ENCODE data around the gene ACVR1. TPM values are rescaled to one million over a fixed set of nuclear protein-coding genes. Genes with fewer than 3 reads are reported as not detected.

The ACVR1 gene
- total and polyA plus RNA-seq, 2 experiments from 2014 or later = 8.9 to 21.5 TPM

DNA sequence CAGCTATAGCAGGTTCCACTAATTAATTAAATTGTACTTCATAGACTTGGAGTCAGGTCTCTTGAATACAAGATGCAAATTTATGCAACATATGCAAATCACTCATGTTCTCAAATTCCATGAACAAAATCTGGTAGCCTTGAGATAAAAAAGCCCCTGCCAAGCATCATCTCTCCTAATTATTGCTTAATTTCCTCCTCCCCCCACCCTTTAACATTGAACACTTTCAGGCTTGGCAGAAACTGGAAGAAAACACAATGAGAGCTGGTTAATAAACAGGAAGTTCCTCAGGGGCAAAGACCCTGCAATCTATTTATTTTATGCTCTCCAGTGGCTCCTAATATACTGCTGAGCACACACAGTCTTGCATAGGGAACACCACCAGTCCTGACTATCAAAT lies 35.6 kb upstream of the ACVR1 start (continued):
- TF ChIP-seq, protein P1, sequence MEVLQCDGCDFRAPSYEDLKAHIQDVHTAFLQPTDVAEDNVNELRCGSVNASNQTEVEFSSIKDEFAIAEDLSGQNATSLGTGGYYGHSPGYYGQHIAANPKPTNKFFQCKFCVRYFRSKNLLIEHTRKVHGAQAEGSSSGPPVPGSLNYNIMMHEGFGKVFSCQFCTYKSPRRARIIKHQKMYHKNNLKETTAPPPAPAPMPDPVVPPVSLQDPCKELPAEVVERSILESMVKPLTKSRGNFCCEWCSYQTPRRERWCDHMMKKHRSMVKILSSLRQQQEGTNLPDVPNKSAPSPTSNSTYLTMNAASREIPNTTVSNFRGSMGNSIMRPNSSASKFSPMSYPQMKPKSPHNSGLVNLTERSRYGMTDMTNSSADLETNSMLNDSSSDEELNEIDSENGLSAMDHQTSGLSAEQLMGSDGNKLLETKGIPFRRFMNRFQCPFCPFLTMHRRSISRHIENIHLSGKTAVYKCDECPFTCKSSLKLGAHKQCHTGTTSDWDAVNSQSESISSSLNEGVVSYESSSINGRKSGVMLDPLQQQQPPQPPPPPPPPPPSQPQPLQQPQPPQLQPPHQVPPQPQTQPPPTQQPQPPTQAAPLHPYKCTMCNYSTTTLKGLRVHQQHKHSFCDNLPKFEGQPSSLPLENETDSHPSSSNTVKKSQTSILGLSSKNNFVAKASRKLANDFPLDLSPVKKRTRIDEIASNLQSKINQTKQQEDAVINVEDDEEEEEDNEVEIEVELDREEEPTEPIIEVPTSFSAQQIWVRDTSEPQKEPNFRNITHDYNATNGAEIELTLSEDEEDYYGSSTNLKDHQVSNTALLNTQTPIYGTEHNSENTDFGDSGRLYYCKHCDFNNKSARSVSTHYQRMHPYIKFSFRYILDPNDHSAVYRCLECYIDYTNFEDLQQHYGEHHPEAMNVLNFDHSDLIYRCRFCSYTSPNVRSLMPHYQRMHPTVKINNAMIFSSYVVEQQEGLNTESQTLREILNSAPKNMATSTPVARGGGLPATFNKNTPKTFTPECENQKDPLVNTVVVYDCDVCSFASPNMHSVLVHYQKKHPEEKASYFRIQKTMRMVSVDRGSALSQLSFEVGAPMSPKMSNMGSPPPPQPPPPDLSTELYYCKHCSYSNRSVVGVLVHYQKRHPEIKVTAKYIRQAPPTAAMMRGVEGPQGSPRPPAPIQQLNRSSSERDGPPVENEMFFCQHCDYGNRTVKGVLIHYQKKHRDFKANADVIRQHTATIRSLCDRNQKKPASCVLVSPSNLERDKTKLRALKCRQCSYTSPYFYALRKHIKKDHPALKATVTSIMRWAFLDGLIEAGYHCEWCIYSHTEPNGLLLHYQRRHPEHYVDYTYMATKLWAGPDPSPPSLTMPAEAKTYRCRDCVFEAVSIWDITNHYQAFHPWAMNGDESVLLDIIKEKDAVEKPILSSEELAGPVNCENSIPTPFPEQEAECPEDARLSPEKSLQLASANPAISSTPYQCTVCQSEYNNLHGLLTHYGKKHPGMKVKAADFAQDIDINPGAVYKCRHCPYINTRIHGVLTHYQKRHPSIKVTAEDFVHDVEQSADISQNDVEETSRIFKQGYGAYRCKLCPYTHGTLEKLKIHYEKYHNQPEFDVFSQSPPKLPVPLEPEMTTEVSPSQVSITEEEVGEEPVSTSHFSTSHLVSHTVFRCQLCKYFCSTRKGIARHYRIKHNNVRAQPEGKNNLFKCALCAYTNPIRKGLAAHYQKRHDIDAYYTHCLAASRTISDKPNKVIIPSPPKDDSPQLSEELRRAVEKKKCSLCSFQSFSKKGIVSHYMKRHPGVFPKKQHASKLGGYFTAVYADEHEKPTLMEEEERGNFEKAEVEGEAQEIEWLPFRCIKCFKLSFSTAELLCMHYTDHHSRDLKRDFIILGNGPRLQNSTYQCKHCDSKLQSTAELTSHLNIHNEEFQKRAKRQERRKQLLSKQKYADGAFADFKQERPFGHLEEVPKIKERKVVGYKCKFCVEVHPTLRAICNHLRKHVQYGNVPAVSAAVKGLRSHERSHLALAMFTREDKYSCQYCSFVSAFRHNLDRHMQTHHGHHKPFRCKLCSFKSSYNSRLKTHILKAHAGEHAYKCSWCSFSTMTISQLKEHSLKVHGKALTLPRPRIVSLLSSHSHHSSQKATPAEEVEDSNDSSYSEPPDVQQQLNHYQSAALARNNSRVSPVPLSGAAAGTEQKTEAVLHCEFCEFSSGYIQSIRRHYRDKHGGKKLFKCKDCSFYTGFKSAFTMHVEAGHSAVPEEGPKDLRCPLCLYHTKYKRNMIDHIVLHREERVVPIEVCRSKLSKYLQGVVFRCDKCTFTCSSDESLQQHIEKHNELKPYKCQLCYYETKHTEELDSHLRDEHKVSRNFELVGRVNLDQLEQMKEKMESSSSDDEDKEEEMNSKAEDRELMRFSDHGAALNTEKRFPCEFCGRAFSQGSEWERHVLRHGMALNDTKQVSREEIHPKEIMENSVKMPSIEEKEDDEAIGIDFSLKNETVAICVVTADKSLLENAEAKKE (CRISPR knock-in tag; IDR thresholded peaks at IDR 0.05) = no peak
- TF ChIP-seq CTCF (conservative IDR thresholded peaks at IDR 0.05; ENCODE audit: low read depth in 2 of 2) = no peak
- TF ChIP-seq CREB1 (CRISPR knock-in tag; IDR thresholded peaks at IDR 0.05; ENCODE audit: low read depth) = no peak
- no peak for TF ChIP-seq POLR2AphosphoS5 (IDR thresholded peaks at IDR 0.05; ENCODE audit: low read depth)
- no peak for TF ChIP-seq STAT1 (IDR thresholded peaks at IDR 0.05; ENCODE audit: unreplicated experiment)

DNA sequence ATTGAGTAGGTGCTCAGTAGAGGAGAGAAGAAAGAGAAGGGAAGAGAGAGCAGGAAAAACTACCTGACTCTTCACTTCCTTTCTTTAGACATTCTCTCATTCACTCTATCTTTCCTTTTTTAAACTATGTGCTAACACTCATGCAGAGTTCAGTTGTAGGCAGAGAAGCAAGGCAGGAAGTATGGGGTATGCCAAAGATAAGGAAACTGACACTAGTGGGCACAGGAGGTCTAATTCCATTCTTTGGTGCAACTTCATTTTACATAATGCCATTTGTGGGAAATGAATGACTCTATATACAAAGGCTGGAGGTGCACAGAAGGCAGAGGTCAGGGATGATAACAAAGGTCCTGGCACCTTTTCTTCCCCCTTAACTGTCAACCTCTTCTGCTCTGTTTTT lies 35.1 kb upstream of the ACVR1 start:
- TF ChIP-seq NANOG (IDR thresholded peaks at IDR 0.05; ENCODE audit: borderline replicate concordance) (no peak), EZH2 (IDR thresholded peaks at IDR 0.05; ENCODE audit: low read depth, unreplicated experiment) (no peak), CTCF (conservative IDR thresholded peaks at IDR 0.05; ENCODE audit: low read depth in 2 of 2) (no peak), ZNF331 (CRISPR knock-in tag; IDR thresholded peaks at IDR 0.05; ENCODE audit: low read depth) (no peak)
- Histone ChIP-seq H2AFZ (peak overlapping the region; percentile 77), H3K4me2 (no peak overlapping the region), H4K20me1 (replicated peaks; ENCODE audit: insufficient read depth) (no peaks in the 10 kb centered on the region), H3K9me2 (ENCODE audit: insufficient read depth) (no peaks in the 10 kb centered on the region; the same call in 1 of the 2 replicates), H3F3A (replicated peaks; ENCODE audit: low read depth) (no peaks in the 10 kb centered on the region), H3K79me2 (replicated peaks; ENCODE audit: insufficient read depth) (no peaks in the 10 kb centered on the region), H3K4me3 (no peak overlapping the region), H3K27ac (ENCODE audit: low read depth) (no peak overlapping the region), H3K27me3 (ENCODE audit: insufficient read depth) (no peaks in the 10 kb centered on the region), H3K36me3 (ENCODE audit: insufficient read depth) (no peaks in the 10 kb centered on the region), H3K4me1 (ENCODE audit: insufficient read depth) (no peaks in the 10 kb centered on the region; the same call in none of the 2 replicates)
- H3K4me1 Mint-ChIP-seq = peaks cover 8% of the 10 kb centered on the region; the same call in 2 of the 3 replicates
- DNase-seq (ENCODE audit: low spot score) (no peak), ATAC-seq (no peak)
- no peaks in the 10 kb centered on the region for H3K9me3 Mint-ChIP-seq
- peaks cover 4% of the 10 kb centered on the region for H3K27me3 Mint-ChIP-seq (ENCODE audit: insufficient read depth, low read depth, poor library complexity)
- H3K27ac Mint-ChIP-seq = no peak overlapping the region
- H3K4me3 Mint-ChIP-seq = no peak overlapping the region
- no peaks in the 10 kb centered on the region for H3K36me3 Mint-ChIP-seq (ENCODE audit: low read depth)

Measured in GM23338 (cell line).